ENCODE results near the gene TMEM223. TPM values are rescaled to one million over a fixed set of nuclear protein-coding genes. Genes with fewer than 3 reads are reported as not detected.
"Not testable (repeated sequence)": the region's sequence is repeated elsewhere in the genome, so short reads cannot be mapped to it uniquely, and the experiment has no call there.

The TMEM223 gene
- total RNA-seq, 3 donors from 2014 or later, result 26.9 to 34.1 (median 29.8) TPM

- peak overlapping the region; percentile 60 to 88 (median 68) for H3K4me3 ChIP-seq
- peaks cover 8 to 9% of the 10 kb centered on the region in 2 donors for H3K4me1 ChIP-seq
- H3K36me3 ChIP-seq, result peaks cover 4% of the 10 kb centered on the region
- H3K9me3 ChIP-seq, result no peaks in the 10 kb centered on the region
- intact Hi-C loops (cut with DNase I; ENCODE audit: low total_unique reads), result no loop called here
- no peak for DNase-seq (ENCODE audit: low spot score in 2 of 2)
- peak overlapping the region; percentile 94 to 98 for H3K27ac ChIP-seq
- H3K27me3 ChIP-seq, result no peaks in the 10 kb centered on the region
- TF ChIP-seq POLR2A (IDR thresholded peaks at IDR 0.05) (no peak), POLR2AphosphoS5 (IDR thresholded peaks at IDR 0.05) (peak in 1 of 3 donors; percentile 4), CTCF (IDR thresholded peaks at IDR 0.05) (no peak)
These were observed 21.0 kb downstream of the TMEM223 start for GRCh38 chr11:62770778-62771143.

- DNase-seq (ENCODE audit: low spot score in 2 of 2); H3K9me3 ChIP-seq; intact Hi-C loops (cut with DNase I; ENCODE audit: low total_unique reads); H3K27me3 ChIP-seq; H3K36me3 ChIP-seq; H3K4me1 ChIP-seq: not testable (repeated sequence)
- peak overlapping the region; percentile 74 to 97 (median 81) for H3K4me3 ChIP-seq
- H3K27ac ChIP-seq, result peak overlapping the region; percentile 88 to 94
These were observed 31.0 kb downstream of the TMEM223 start for GRCh38 chr11:62760867-62761227.

GRCh38 chr11:62757846-62758788, 33.7 kb downstream of the TMEM223 start:
- H3K27ac ChIP-seq, result no peak overlapping the region
- H3K9me3 ChIP-seq, result no peaks in the 10 kb centered on the region
- peaks cover 0 to 9% of the 10 kb centered on the region in 2 donors for H3K4me1 ChIP-seq
- no peak for DNase-seq (ENCODE audit: low spot score in 2 of 2)
- TF ChIP-seq POLR2AphosphoS5 (IDR thresholded peaks at IDR 0.05), result no peak
- TF ChIP-seq POLR2A (IDR thresholded peaks at IDR 0.05), result no peak
- no peak for TF ChIP-seq CTCF (IDR thresholded peaks at IDR 0.05)
- H3K36me3 ChIP-seq, result no peaks in the 10 kb centered on the region
- intact Hi-C loops (cut with DNase I; ENCODE audit: low total_unique reads), result no loop called here
- no peak overlapping the region for H3K4me3 ChIP-seq
- no peaks in the 10 kb centered on the region for H3K27me3 ChIP-seq

- no peak for DNase-seq (ENCODE audit: low spot score in 2 of 2)
- no peaks in the 10 kb centered on the region for H3K36me3 ChIP-seq
- H3K27ac ChIP-seq, result no peak overlapping the region
- intact Hi-C loops (cut with DNase I; ENCODE audit: low total_unique reads), result no loop called here
- no peaks in the 10 kb centered on the region for H3K27me3 ChIP-seq
- TF ChIP-seq CTCF (IDR thresholded peaks at IDR 0.05) (no peak), POLR2A (IDR thresholded peaks at IDR 0.05) (no peak), POLR2AphosphoS5 (IDR thresholded peaks at IDR 0.05) (no peak)
- H3K4me1 ChIP-seq, result no peaks in the 10 kb centered on the region
- H3K9me3 ChIP-seq, result no peaks in the 10 kb centered on the region
- no peak overlapping the region for H3K4me3 ChIP-seq
These were observed 36.7 kb downstream of the TMEM223 start for GRCh38 chr11:62755086-62755615.

- peak; percentile 94 to 99 (median 94) for TF ChIP-seq POLR2AphosphoS5 (IDR thresholded peaks at IDR 0.05)
- TF ChIP-seq POLR2A (IDR thresholded peaks at IDR 0.05), result peak; percentile 51
- TF ChIP-seq CTCF (IDR thresholded peaks at IDR 0.05), result peak; percentile 11 to 55 (median 37)
- Histone ChIP-seq H3K4me3 (peak within 1 kb of the TSS; percentile 53 to 75 (median 66)), H3K4me1 (no peaks in the 10 kb centered on the region), H3K9me3 (no peaks in the 10 kb centered on the region), H3K27ac (peak within 1 kb of the TSS; percentile 92 to 93), H3K36me3 (no peaks in the 10 kb centered on the region), H3K27me3 (no peaks in the 10 kb centered on the region)
- DNase-seq (ENCODE audit: low spot score in 2 of 2), result peak; percentile 97 to 99
- intact Hi-C loops (cut with DNase I; ENCODE audit: low total_unique reads), result no loop called here
These were observed 37.8 kb downstream of the TMEM223 start, which contains the start of gene ZBTB3 for GRCh38 chr11:62753736-62754603. ZBTB3 (minus strand) TSS chr11:62754160; CDS start chr11:62753664, 496 bp downstream.
